OCI-LY7 (cell line): Measurements from ENCODE around the gene MAP7D1.

Experiments
- CTCF ChIP-seq: fragments of 200-600 bp; sonication (generic); conservative IDR thresholded peaks from 2 replicates; pipeline ENCODE4 v1.5.1; 2014; ENCODE audit warnings: mild to moderate bottlenecking, antibody characterized with exemption, low read length, moderate library complexity, mixed read lengths
- EZH2phosphoT487 ChIP-seq: fragments of 200-600 bp; sonication (generic); IDR thresholded peaks from 2 replicates; pipeline ENCODE4 v1.6.1; 2018; ENCODE audit warnings: low read depth, borderline replicate concordance, mild to moderate bottlenecking, mixed run types, antibody characterized with exemption, low read length, moderate library complexity, mixed read lengths

DNA sequence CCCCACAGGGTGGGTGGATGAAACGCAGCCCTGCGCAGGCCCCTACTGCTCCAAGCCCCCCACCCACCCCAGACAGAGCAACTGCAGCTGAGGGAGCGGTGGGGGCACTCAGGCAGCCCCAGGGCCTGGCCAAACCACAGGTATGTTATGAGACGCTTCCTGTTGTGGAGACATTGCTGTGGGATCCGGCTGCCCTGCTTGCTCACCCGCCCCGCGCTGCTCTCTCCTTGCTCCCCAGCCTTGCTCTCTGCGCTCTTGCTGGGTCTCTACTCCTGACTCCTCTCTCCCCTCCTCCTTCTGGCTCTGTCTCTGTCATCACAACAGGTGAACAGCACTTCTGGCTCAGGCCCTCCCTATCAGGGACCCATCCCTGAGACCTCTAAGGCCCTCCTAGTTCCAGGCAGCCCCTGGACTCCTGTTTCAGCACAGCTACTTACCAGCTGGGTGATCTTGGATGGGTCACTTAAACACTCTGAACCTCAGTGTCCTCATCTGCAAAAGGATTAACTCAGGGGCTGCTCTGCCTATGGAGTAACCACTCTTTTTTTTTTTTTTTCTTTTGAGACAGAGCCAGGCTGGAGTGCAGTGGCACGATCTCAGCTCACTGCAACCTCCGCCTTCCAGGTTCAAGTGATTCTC, 46.8 kb upstream of the MAP7D1 start:
- TF ChIP-seq CTCF (no peak), EZH2phosphoT487 (no peak)
